WI38 (cell line): ENCODE results near the gene EIF4H.

Experiments used
- H3K4me3 ChIP-seq: 2 replicates; pipeline ENCODE4 v1.5.1; 2011; ENCODE audit warnings: low read depth, mild to moderate bottlenecking, control low read depth, low read length
- TF ChIP-seq, protein P1 (sequence below): IDR thresholded peaks from 2 replicates; pipeline ENCODE4 v1.5.1; 2012; ENCODE audit warnings: low read depth, mild to moderate bottlenecking, control low read depth, low read length

The EIF4H gene

GRCh38 chr7:74215921-74216320, 41.8 kb downstream of the EIF4H start:
- TF ChIP-seq, protein P1, sequence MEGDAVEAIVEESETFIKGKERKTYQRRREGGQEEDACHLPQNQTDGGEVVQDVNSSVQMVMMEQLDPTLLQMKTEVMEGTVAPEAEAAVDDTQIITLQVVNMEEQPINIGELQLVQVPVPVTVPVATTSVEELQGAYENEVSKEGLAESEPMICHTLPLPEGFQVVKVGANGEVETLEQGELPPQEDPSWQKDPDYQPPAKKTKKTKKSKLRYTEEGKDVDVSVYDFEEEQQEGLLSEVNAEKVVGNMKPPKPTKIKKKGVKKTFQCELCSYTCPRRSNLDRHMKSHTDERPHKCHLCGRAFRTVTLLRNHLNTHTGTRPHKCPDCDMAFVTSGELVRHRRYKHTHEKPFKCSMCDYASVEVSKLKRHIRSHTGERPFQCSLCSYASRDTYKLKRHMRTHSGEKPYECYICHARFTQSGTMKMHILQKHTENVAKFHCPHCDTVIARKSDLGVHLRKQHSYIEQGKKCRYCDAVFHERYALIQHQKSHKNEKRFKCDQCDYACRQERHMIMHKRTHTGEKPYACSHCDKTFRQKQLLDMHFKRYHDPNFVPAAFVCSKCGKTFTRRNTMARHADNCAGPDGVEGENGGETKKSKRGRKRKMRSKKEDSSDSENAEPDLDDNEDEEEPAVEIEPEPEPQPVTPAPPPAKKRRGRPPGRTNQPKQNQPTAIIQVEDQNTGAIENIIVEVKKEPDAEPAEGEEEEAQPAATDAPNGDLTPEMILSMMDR, result no peak
- H3K4me3 ChIP-seq, result no peak overlapping the region

- TF ChIP-seq, protein P1, result no peak
Observed at GRCh38 chr7:74216361-74216761, 42.2 kb downstream of the EIF4H start.

DNA sequence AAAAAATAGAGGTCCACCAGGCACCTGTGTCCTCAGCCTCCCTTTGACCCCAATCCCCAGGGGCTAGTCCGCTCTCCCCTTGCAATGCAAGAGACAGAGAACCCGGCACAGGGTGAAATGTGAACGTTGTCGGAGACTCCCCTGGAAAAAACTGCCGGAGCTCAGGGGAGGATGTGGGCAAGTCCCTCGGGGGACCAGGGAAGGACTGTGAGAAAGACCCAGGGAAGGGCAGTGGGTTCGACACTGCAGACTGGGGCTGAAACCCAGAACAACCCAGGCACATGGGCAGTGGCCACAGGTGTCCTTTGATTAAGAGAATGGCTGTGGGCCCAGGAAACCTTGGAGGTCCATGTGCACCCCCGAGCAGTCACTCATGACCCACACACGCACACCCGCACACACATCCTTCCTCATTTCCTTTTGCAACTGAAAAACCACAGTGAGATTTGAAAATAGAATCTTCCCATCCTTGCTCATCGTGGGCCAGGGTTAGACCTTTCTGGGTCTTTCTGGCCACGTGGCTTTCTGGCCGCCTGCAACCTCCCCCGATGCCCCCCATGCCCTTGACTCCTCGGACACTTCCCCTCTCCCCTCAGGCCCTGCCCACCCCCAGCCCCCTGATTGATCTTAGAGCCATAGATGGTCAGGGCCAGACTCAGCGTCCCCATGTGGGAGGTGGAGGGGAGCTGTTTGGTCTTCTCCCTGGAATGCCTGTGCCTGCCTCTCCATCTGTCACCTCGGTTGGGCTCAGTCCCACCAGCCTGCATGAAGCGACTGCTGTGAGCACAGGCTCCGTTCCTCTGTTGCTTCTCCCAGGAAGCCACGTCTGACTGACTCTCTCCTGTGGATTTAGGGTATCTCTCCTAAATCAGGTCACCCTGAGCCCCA, 43.5 kb downstream of the EIF4H start:
- TF ChIP-seq, protein P1, result no peak
- no peak overlapping the region for H3K4me3 ChIP-seq

More at GRCh38 chr7:74216361-74216761, 42.2 kb downstream of the EIF4H start:
- no peak overlapping the region for H3K4me3 ChIP-seq

DNA sequence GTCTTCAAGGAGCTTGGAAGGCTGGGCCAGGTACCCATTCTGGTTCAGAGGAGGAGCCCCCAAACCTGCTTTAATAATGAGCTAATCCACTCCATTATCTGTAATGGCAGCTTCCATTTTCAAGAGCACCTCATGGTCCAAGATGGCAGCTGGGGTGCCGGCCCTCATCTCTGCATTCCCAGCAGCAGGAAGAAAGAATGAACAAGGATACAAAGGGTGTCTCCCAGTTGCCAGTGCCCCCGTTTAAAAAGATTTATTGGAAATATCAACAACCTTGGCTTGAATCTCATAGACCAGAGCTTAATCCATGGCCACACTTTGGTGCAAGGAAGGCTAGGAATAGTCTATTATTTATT, 44.2 kb downstream of the EIF4H start:
- TF ChIP-seq, protein P1, result no peak
- no peak overlapping the region for H3K4me3 ChIP-seq

DNA sequence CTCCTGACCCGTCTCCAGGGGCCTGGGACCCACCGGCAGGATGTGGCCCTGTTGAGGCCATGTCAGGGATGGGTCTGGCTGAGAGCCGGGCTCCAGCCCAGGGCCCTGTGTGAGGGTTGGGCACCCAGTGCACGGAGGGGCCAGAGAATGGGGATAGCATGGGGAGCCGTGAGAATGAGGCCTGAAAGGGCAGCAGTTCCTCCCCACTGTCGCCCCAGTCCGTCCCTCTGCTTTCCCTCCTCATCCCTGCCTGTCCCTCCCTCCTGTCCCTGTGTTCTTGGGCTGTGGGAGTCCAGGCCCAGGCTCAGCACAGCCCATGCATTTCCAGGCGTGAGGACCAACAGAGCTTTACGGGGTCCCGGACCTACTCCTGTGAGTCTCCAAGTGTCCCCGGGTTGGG, 45.3 kb downstream of the EIF4H start:
- H3K4me3 ChIP-seq, result no peak overlapping the region
- TF ChIP-seq, protein P1, result no peak

DNA sequence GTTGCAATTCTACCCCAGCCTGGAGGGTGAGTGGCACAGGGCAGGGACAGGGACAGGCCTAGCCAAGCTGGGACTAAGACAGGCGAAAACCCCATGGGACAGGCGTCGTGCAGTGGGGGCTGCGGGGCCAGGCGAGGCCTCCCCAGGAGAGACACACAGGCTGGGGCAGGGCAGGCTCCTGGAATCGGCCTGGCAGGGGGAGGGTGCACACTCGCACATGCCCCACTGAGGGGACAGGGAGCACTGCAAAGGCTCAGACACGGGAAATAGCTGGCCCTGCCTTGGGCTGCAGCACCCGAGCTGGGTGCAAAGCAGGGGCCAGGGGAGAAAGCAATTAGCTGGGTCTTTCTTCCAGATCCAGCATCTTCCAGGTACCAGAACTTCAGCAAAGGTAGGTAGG, 46.1 kb downstream of the EIF4H start:
- no peak overlapping the region for H3K4me3 ChIP-seq
- TF ChIP-seq, protein P1, result no peak

- no peak overlapping the region for H3K4me3 ChIP-seq
- TF ChIP-seq, protein P1, result no peak
Observed at GRCh38 chr7:74221713-74222112, 47.6 kb downstream of the EIF4H start.
